Measurements from ENCODE around the gene ERCC6L2.

Gene ERCC6L2

GRCh38 chr9:95875305-95876137 is at the start of gene ERCC6L2:
Gene ERCC6L2, plus strand, starts transcription at chr9:95875691. Its CDS starts 348 bp downstream, at chr9:95876039.
- peak; percentile 97 to 99 for DNase-seq

- peak; percentile 0 to 1 for DNase-seq
Measured at GRCh38 chr9:95826183-95826838, 49.2 kb upstream of the ERCC6L2 start.

- no peak for DNase-seq
Measured at GRCh38 chr9:95830768-95831167, 44.7 kb upstream of the ERCC6L2 start.

- no peak for DNase-seq
Measured at GRCh38 chr9:95831810-95832209, 43.7 kb upstream of the ERCC6L2 start.

GRCh38 chr9:95833546-95834178 is 41.8 kb upstream of the ERCC6L2 start:
- DNase-seq, result no peak

- DNase-seq, result no peak
Measured at GRCh38 chr9:95834281-95834907, 41.1 kb upstream of the ERCC6L2 start.

- no peak for DNase-seq
Measured at GRCh38 chr9:95835393-95835792, 40.1 kb upstream of the ERCC6L2 start.

GRCh38 chr9:95836072-95836471 is 39.4 kb upstream of the ERCC6L2 start:
- no peak for DNase-seq

- no peak for DNase-seq
Measured at GRCh38 chr9:95839012-95839411, 36.5 kb upstream of the ERCC6L2 start.

- DNase-seq, result no peak
Measured at GRCh38 chr9:95840074-95840473, 35.4 kb upstream of the ERCC6L2 start.

GRCh38 chr9:95841377-95841776 is 34.1 kb upstream of the ERCC6L2 start:
- DNase-seq, result no peak

- DNase-seq, result no peak
Measured at GRCh38 chr9:95845751-95846150, 29.7 kb upstream of the ERCC6L2 start.

GRCh38 chr9:95848764-95849163 is 26.7 kb upstream of the ERCC6L2 start:
- no peak for DNase-seq

GRCh38 chr9:95852059-95853032 is 23.1 kb upstream of the ERCC6L2 start:
- no peak for DNase-seq

- DNase-seq, result no peak
Measured at GRCh38 chr9:95854386-95855020, 21.0 kb upstream of the ERCC6L2 start.

GRCh38 chr9:95855961-95856360 is 19.5 kb upstream of the ERCC6L2 start:
- no peak for DNase-seq

GRCh38 chr9:95857124-95857523 is 18.4 kb upstream of the ERCC6L2 start:
- no peak for DNase-seq

- DNase-seq, result no peak
Measured at GRCh38 chr9:95857896-95858295, 17.6 kb upstream of the ERCC6L2 start.

GRCh38 chr9:95862343-95862742 is 13.1 kb upstream of the ERCC6L2 start:
- no peak for DNase-seq

- DNase-seq, result no peak
Measured at GRCh38 chr9:95864852-95865580, 10.5 kb upstream of the ERCC6L2 start.

- no peak for DNase-seq
Measured at GRCh38 chr9:95870352-95870751, 5.1 kb upstream of the ERCC6L2 start.

Data from inflammatory macrophage treated with lipopolysaccharide for 1 hour (primary cell).